BE2C (cell line): Measurements from ENCODE around the gene MAG.

Experiments
- DNase-seq: peaks from one replicate; pipeline ENCODE4 v3.0.0-alpha.2; 2020
- H3K27me3 ChIP-seq: fragments of 250-450 bp; sonication (Bioruptor Pico); 2 replicates; pipeline ENCODE4 v1.5.1; 2020; ENCODE audit warnings: mild to moderate bottlenecking
- H3K36me3 ChIP-seq: fragments of 250-450 bp; sonication (Bioruptor Pico); 2 replicates; pipeline ENCODE4 v1.5.1; 2020; ENCODE audit warnings: mild to moderate bottlenecking
- H3K4me1 ChIP-seq: fragments of 250-450 bp; sonication (Bioruptor Pico); 2 replicates; pipeline ENCODE4 v1.5.1; 2020
- H3K4me3 ChIP-seq: 2 replicates; pipeline ENCODE4 v1.5.1; 2011; ENCODE audit warnings: low read depth, low read length
- H3K9me3 ChIP-seq: fragments of 250-450 bp; sonication (Bioruptor Pico); 2 replicates; pipeline ENCODE4 v1.5.1; 2020
- CTCF ChIP-seq: IDR thresholded peaks from 2 replicates; pipeline ENCODE4 v1.5.1; 2012; ENCODE audit warnings: mild to moderate bottlenecking, low read depth, low read length

MAG gene

GRCh38 chr19:35272954-35273649, 18.9 kb upstream of the MAG start:
- Histone ChIP-seq H3K4me1 (no peaks in the 10 kb centered on the region), H3K9me3 (no peaks in the 10 kb centered on the region), H3K27me3 (no peaks in the 10 kb centered on the region), H3K36me3 (peaks cover 33% of the 10 kb centered on the region), H3K4me3 (no peak overlapping the region)
- TF ChIP-seq CTCF: no peak
- DNase-seq: no peak

- Histone ChIP-seq H3K4me1 (no peaks in the 10 kb centered on the region), H3K9me3 (no peaks in the 10 kb centered on the region), H3K36me3 (peaks cover 36% of the 10 kb centered on the region), H3K4me3 (no peak overlapping the region), H3K27me3 (no peaks in the 10 kb centered on the region)
- no peak for DNase-seq
- no peak for TF ChIP-seq CTCF
Measured at GRCh38 chr19:35273686-35274259, 18.2 kb upstream of the MAG start.

GRCh38 chr19:35274323-35274722, 17.6 kb upstream of the MAG start:
- H3K36me3 ChIP-seq: peaks cover 41% of the 10 kb centered on the region
- no peak overlapping the region for H3K4me3 ChIP-seq
- DNase-seq: no peak
- H3K9me3 ChIP-seq: no peaks in the 10 kb centered on the region
- no peak for TF ChIP-seq CTCF
- H3K4me1 ChIP-seq: no peaks in the 10 kb centered on the region
- H3K27me3 ChIP-seq: no peaks in the 10 kb centered on the region

GRCh38 chr19:35276706-35277281, 15.2 kb upstream of the MAG start:
- Histone ChIP-seq H3K36me3 (peaks cover 27% of the 10 kb centered on the region), H3K27me3 (no peaks in the 10 kb centered on the region), H3K4me3 (no peak overlapping the region), H3K9me3 (no peaks in the 10 kb centered on the region), H3K4me1 (peaks cover 5% of the 10 kb centered on the region; the same call in 1 of the 2 replicates)
- DNase-seq: no peak
- TF ChIP-seq CTCF: no peak

GRCh38 chr19:35278578-35279284, 13.2 kb upstream of the MAG start:
- H3K4me1 ChIP-seq: peaks cover 5% of the 10 kb centered on the region; the same call in 1 of the 2 replicates
- no peak overlapping the region for H3K4me3 ChIP-seq
- no peaks in the 10 kb centered on the region for H3K27me3 ChIP-seq
- no peak for TF ChIP-seq CTCF
- peaks cover 19% of the 10 kb centered on the region for H3K36me3 ChIP-seq
- DNase-seq: no peak
- no peaks in the 10 kb centered on the region for H3K9me3 ChIP-seq
